GM21576 (cell line): Measurements from ENCODE around the gene TRDMT1.
A peak's percentile ranks its signal among the peaks of the same experiment; 100 is the strongest.

Experiments
- ATAC-seq: cut with Tn5 transposase; IDR thresholded peaks from one replicate; pipeline ENCODE4 v1.9.1; 2021; ENCODE audit warnings: mild to moderate bottlenecking, moderate library complexity; ENCODE audit not compliant: unreplicated experiment

Gene TRDMT1

DNA sequence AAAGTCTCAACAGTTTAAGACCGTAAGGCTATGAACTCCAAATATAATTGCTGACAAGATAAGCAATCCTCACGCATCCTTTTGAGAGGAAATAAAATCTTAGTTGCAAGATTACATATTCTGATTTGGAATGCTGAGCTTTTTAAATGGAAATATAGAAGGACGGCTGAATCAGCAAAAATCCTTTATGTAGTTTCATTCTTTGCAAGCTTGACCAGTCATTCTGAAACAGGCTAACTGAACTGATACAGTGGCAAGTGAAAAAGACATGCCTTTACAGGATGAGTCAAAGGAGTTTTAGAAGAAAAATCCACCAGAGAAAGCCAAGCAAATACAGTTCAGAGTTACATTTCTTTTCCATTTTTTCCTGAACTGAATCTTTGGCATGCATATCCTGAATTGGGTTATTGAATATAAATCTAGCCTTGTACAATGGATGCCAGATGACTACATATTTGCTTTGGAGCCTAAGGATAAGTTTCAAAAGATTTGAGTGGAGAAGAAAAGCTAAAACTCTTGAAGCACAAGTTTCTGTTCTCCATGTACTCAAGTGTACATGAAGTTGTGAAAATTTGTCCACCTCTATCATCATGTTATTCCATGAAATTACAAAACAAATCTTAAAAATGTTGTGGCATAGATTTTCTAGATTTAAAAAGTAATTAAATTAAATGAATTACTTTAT lies 30.9 kb upstream of the TRDMT1 start:
- ATAC-seq, result no peak

DNA sequence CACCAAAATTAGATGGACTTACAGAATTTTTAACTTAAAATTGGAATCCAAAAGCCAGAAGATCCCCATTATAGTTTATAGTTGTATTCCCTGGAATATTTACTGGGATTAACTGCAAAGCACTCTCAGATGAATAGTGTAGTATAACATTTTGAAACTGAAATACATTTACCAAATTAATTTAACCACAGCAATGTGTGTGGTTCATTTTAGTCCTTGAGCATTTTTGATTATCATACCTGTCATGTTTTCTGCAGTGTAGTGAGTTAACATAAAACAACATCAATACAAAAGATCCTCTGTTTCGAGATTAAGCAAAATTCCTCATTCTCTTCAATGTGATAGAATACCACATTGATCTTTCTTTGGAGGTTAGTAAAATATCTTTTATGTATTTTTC lies 30.3 kb upstream of the TRDMT1 start:
- ATAC-seq, result no peak

DNA sequence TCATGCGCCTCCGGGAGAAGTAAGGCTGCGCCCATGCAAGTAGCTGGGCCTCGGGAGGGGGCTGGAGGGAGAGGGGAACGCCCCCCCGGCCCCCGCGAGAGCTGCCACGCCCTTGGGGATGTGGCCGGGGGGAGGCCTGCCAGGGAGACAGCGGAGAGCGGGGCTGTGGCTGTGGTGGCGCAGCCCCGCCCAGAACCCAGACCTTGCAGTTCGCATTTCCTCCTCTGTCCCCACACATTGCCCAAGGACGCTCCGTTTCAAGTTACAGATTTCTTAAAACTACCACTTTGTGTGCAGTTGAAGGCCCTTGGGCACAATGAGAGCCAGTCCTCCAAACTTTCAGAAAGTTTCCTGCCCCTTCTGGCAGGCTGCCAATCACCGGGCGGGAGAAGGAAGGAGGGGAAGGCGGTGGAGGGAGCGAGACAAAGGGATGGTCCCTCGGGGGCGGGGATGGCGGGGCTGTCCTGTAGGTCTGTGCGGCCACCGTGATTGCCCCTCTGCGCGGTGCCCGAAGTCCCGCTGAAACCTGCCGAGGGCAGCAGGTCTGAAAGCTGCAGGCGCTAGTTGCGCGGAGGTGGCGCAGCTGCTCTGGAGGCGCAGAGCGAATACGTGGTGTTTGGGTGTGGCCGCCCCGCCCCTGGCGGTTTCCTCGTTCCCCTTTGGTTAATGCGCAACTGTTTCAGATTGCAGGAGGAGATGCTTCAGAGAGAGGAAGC lies 28.7 kb upstream of the TRDMT1 start:
- peak; percentile 53 for ATAC-seq

DNA sequence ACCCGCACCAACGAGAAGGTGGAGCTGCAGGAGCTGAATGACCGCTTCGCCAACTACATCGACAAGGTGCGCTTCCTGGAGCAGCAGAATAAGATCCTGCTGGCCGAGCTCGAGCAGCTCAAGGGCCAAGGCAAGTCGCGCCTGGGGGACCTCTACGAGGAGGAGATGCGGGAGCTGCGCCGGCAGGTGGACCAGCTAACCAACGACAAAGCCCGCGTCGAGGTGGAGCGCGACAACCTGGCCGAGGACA lies 28.2 kb upstream of the TRDMT1 start:
- peak; percentile 0 for ATAC-seq

DNA sequence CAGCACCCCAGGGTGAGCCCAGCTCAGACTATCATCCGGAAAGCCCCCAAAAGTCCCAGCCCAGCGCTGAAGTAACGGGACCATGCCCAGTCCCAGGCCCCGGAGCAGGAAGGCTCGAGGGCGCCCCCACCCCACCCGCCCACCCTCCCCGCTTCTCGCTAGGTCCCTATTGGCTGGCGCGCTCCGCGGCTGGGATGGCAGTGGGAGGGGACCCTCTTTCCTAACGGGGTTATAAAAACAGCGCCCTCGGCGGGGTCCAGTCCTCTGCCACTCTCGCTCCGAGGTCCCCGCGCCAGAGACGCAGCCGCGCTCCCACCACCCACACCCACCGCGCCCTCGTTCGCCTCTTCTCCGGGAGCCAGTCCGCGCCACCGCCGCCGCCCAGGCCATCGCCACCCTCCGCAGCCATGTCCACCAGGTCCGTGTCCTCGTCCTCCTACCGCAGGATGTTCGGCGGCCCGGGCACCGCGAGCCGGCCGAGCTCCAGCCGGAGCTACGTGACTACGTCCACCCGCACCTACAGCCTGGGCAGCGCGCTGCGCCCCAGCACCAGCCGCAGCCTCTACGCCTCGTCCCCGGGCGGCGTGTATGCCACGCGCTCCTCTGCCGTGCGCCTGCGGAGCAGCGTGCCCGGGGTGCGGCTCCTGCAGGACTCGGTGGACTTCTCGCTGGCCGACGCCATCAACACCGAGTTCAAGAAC lies 27.7 kb upstream of the TRDMT1 start:
- peak; percentile 17 for ATAC-seq

DNA sequence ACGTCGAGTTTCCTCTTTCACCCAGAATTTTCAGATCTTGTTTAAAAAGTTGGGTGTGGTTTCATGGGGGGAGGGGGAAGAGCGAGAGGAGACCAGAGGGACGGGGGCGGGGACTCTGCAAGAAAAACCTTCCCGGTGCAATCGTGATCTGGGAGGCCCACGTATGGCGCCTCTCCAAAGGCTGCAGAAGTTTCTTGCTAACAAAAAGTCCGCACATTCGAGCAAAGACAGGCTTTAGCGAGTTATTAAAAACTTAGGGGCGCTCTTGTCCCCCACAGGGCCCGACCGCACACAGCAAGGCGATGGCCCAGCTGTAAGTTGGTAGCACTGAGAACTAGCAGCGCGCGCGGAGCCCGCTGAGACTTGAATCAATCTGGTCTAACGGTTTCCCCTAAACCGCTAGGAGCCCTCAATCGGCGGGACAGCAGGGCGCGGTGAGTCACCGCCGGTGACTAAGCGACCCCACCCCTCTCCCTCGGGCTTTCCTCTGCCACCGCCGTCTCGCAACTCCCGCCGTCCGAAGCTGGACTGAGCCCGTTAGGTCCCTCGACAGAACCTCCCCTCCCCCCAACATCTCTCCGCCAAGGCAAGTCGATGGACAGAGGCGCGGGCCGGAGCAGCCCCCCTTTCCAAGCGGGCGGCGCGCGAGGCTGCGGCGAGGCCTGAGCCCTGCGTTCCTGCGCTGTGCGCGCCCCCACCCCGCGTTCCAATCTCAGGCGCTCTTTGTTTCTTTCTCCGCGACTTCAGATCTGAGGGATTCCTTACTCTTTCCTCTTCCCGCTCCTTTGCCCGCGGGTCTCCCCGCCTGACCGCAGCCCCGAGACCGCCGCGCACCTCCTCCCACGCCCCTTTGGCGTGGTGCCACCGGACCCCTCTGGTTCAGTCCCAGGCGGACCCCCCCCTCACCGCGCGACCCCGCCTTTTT lies 26.9 kb upstream of the TRDMT1 start, which contains the start of gene VIM:
Gene VIM, plus strand, starts transcription at position 151 of the 925 bp plus-strand sequence. CDS start 1,182 bp downstream, outside the sequence.
- ATAC-seq, result peak; percentile 30

DNA sequence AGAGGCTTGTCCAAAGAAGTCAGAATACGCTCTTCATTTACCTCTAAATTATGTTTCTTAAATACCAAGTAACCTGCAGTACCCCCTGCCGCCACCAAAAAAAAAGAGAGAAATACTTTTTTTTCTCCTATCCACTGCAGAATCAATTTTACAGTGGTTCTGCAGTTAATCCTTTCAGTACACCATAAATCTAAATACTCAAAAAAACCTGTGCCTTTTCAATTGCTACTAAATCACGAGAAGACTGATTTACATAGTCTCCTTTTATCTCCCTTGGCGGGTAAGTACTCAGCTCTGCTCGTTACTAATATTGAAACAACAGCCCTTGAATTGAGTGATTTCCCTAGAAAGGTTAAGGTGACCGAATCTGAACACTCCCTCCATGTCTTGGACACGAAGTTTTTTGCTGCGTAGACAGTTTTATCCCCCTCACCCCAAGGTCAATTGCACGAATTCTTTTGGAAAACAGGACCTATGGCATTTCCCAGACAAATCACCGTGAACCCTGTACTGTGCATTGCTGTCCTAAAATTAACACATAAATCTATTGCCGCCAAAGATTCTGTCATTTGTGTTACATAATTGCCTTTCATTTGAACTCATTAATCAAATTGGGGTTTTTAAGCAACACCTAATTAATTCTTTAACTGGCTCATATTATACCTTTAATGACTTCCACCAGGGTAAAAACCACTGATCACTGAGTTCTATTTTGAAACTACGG lies 26.1 kb upstream of the TRDMT1 start:
- ATAC-seq, result peak; percentile 28

DNA sequence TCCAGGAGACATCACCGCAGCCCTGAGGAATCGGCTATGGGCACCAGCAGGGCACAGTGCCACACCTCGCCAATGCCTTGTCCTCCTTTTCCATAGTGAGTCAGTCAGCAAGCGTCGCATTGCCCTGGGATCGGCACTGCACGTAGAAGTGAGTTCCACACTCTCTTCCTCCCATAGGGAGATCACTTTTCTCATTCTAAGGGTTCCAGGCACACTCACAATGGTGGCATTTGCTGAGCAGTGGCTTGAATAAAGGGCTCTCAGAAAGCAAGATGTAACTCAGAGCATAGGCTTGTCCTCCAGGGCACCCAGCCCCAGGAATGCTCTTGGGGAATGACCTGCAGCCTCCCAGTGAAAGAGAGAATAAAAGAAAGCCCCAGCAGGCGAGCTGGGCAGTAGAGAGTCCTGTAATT lies 25.4 kb upstream of the TRDMT1 start:
- no peak for ATAC-seq

DNA sequence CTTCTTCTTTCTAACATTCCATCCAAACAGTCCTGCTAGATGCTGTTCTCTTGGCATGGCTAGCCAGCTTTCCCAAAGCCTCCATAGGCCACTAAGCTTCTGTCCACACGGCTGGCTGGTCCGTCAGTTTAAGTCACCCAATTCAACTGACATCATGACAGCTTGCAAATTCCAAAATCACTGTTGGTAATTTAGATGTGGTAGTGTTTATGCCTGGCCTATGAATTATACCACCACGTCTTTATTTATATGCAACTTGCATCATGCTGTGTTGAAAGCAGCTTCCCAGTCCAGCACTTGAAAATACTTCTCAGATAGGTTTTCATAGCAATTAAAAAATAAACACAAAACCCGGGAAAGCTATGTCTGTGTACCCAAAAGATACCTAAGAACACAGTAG lies 24.3 kb upstream of the TRDMT1 start:
- ATAC-seq, result no peak

DNA sequence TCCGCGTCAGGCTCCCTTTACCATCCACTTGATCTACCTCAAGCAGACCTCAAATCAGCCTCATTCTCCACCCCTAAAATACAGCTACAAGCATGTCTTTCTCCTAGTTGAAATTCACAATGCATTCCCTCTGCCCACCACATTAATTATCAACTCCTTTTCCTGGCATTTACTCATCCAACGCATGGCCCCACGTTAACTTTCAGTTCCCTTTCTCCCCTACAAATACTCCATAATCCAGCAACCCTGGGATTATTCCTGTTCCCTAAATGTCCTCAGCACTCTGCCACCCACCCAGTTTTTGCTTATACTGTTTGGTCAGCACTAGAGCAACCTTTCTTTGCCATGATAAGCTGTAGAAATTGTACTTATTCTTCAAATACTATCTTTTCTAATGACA lies 20.9 kb upstream of the TRDMT1 start:
- ATAC-seq, result no peak

DNA sequence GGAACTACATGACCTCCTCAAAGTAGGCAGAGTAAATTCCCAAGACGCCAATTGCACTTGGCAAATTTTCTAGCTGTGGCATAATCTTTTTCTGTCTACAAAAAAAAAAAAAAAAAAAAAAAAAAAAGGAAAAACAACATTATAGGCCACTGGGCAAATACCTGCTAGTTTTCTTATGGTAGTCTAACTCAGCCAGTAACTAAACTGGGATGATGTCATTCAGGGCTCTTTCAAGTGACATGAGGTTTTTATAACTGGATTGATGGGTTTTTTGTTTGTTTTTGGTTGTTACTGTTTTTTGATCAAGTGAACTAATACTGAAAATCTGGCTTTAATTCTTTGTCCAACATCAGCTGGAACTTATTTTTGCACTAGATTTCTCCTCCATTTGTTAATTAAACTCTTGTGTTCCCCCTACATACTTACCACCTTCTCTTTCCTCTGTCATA lies 19.2 kb upstream of the TRDMT1 start:
- ATAC-seq, result no peak

DNA sequence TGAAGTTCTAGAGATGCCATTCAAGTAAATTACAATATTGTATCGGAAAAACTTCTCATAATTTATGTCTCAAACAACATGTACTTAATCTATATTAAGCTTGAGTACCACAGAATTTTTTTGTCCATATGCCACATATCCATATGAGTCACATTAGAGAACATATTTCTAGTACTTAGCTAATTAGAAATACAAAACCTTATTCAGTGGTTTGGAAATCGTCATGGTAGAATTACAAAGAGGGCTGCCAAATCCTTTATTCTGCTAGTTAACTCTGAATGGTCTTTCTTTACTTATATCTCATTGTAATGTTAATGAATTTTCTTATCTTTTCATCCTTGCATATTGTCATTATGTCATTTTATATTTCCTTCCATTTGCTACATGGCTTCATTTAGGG lies 17.6 kb upstream of the TRDMT1 start:
- no peak for ATAC-seq

DNA sequence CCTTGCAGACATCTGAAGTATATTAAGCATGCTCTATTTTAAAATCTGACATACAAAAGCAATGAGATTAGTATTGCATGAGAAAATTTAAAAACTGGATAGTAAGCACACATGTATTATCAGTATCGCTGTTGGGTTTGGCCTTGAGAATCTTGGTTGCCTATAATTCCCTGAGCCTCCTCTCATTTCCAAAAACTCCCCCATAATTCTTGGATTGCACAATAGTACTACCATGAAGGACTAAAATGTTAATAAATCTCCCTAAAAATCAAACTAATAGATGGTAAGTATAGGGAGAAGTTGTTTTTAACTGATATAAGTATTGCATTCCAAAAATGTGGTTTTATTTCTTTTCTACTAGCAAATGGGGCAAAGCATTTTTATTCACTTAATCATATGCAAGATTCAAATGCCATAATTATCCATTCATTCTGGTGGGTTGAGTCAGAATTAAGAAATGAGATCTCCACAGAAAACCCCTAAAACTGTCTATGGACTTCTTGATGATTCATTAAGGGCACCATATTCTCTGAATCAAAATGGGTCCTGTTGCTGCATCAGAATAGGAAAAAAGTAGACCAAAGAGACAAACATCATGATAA lies 16.3 kb upstream of the TRDMT1 start:
- no peak for ATAC-seq

DNA sequence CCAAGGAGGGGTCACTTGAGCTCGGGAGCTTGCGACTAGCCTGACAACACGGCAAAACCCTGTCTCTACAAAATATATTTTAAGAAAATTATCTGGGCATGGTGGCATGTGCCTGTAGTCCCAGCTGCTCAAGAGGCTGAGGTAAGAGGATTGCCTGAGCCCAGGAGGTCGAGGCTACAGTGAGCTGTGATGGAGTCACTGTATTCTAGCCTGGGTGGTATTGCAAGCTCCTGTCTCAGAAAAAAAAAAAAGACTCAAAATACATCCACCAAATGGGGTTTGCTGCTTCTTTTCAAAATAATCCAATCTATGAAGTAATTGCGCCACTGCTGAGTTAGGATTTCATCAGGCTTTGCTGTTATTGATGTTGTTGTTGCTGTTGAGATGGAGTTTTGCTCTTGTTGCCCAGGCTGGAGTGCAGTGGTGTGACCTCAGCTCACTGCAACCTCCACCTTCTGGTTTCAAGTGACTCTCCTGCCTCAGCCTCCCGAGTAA lies 15.5 kb upstream of the TRDMT1 start:
- ATAC-seq, result no peak

DNA sequence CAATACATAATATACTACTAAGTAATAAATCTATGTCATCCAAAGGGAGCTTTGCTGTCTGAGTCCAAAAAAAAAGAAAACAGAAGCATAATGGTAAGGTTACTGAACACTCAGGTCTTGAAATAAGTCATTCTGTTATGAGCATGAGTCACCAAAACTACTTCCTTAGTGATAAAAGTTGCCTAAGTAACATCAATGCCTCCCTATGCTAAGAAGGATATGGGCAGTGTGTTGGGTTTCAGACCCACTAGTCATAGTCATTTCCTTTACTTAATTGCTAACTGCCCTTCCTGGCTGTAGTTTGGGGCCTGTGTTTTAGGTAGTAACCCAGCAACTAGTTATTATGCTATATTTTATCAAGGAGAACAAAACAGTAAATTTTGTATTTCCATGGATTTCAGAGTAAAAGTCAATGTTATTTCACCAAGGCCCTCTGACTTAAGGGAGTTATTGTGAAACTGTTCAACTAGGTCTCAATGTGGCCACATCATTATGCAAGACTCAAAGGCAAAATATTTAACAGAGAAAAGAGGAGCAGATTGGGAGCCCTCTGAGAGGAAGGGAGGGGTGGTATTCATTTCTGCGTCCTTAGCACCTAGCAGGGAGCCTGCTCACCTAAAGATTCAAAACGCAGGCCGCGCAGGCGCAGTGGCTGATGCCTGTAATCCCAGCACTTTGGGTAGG lies 14.9 kb upstream of the TRDMT1 start:
- peak; percentile 100 for ATAC-seq

DNA sequence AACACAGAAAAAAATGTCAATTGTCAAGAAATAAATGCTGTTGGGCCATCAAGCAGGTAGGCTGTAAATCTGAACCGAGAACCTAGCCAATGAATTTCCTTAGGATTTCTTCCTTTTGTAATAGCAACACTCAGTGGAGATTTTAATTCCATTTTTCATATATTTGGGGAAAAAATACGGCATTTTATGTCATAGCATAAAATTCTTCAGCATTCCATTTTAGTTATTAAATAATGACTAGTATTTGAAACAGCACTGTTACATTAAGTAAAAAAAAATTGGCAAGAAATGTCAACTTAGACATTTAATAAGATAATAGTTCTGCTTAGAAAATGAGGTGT lies 14.3 kb upstream of the TRDMT1 start:
- ATAC-seq, result no peak

DNA sequence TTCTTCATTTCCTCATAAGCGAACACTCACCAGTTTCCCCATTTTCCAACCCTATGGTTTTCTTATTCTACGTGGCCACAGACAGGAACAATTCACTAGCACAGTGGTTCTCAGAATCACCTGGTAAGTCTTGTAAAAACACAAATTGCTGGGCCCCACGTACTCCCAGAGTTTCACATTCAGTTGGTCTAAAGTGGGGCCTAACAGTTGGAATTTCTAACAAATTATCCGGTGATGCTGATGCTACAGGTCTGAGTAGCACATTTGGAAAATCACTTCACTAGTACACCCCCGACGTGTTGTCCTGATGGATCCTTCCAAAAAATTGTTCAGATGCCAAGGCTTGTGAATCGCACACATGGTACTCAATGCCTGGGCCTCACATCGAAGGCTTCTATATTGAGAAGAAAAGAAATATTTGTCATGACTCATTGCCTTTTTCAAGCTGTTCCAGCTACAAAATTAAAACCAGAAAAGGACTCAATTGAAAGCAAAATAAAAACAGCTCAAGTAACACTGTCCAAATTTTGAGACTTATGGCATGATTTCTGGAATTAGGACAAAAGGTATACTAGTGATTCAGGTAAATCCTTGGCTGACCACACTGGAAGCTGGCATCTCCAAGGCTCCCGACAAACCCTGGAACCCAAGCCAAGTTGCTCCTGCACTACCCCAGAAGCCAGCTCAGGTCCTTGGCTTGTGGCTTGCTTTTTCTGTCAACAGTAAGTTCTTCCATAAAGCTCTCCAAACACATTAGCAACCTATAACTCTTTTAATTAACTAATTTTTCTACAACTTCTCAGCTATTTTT lies 13.7 kb upstream of the TRDMT1 start:
- no peak for ATAC-seq

DNA sequence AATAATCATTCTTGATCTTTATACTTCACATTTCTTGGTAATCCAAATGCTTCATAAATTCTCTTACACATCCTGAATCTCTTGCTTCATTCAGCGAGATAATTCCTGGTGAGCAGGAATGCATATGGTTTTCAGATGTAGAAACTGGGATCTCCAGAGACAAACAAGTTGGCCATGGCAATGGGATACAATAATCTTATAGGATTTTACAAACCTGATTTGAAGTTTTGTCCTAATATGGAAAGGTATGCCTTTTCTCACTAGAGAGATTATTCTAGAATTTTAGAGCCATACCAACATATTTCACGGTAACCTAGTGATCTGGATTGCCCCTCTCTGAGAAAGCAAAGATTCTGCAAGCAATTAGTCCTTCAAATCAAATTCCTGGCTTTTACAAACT lies 13.1 kb upstream of the TRDMT1 start:
- no peak for ATAC-seq
